ENCODE results near the gene SPDYE2.
"Not testable (repeated sequence)": the region's sequence is repeated elsewhere in the genome, so short reads cannot be mapped to it uniquely, and the experiment has no call there.

DNA sequence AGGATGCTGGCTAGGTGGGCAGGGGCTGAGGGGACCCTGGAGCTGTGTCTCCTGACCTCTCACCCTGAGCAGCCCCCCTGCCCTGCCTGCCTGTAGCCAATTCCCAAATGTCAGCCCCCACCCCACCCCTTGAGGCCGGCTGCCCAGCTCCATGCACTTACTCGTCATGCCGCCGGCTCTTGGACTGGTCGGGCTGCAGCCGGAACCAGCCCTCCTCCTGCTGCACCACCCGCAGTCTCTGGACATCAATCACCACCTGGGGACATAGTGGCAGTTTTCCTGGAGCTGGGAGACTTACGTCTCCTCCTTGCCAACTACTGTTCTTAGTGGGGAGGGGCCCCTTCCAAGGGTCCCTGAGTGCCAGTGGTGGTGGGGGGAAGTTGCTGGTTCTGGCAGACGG, 48.7 kb downstream of the SPDYE2 start:
- TF ChIP-seq, protein P1, sequence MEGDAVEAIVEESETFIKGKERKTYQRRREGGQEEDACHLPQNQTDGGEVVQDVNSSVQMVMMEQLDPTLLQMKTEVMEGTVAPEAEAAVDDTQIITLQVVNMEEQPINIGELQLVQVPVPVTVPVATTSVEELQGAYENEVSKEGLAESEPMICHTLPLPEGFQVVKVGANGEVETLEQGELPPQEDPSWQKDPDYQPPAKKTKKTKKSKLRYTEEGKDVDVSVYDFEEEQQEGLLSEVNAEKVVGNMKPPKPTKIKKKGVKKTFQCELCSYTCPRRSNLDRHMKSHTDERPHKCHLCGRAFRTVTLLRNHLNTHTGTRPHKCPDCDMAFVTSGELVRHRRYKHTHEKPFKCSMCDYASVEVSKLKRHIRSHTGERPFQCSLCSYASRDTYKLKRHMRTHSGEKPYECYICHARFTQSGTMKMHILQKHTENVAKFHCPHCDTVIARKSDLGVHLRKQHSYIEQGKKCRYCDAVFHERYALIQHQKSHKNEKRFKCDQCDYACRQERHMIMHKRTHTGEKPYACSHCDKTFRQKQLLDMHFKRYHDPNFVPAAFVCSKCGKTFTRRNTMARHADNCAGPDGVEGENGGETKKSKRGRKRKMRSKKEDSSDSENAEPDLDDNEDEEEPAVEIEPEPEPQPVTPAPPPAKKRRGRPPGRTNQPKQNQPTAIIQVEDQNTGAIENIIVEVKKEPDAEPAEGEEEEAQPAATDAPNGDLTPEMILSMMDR (IDR thresholded peaks at IDR 0.05): not testable (repeated sequence)
- TF ChIP-seq EP300, POLR2A (IDR thresholded peaks at IDR 0.05): not testable (repeated sequence)

All from stomach (tissue), 4 donors.